ENCODE measurements around the gene MSL3B.
A peak's percentile ranks its signal among the peaks of the same experiment; 100 is the strongest.

Gene MSL3B

GRCh38 chr2:233847248-233847898 is 20.8 kb downstream of the MSL3B start:
- no peak overlapping the region for H3K4me3 Mint-ChIP-seq
- ATAC-seq (replicated peaks): no peak

GRCh38 chr2:233846387-233847247 is 21.6 kb downstream of the MSL3B start:
- Mint-ChIP-seq H3K27ac (peak overlapping the region; percentile 47), H3K4me1 (peaks cover 12 to 22% of the 10 kb centered on the region in 2 donors), H3K27me3 (no peaks in the 10 kb centered on the region), H3K4me3 (no peak overlapping the region), H3K9me3 (no peaks in the 10 kb centered on the region), H3K36me3 (peaks cover 2 to 3% of the 10 kb centered on the region in 2 donors)
- DNase-seq (no peak), ATAC-seq (replicated peaks) (peak; percentile 51 to 62)

More at GRCh38 chr2:233847248-233847898, 20.8 kb downstream of the MSL3B start:
- no peaks in the 10 kb centered on the region for H3K9me3 Mint-ChIP-seq
- no peak for DNase-seq
- no peaks in the 10 kb centered on the region for H3K27me3 Mint-ChIP-seq
- H3K27ac Mint-ChIP-seq: no peak overlapping the region
- peaks cover 12 to 22% of the 10 kb centered on the region in 2 donors for H3K4me1 Mint-ChIP-seq
- H3K36me3 Mint-ChIP-seq: peaks cover 2 to 3% of the 10 kb centered on the region in 2 donors

- DNase-seq (no peak), ATAC-seq (replicated peaks) (peak; percentile 87 to 92)
- Mint-ChIP-seq H3K27ac (peak overlapping the region; percentile 78), H3K4me1 (peaks cover 12 to 22% of the 10 kb centered on the region in 2 donors), H3K27me3 (no peaks in the 10 kb centered on the region), H3K9me3 (no peaks in the 10 kb centered on the region), H3K4me3 (peak overlapping the region; percentile 36 to 52), H3K36me3 (peaks cover 2 to 3% of the 10 kb centered on the region in 2 donors)
Measured at GRCh38 chr2:233845301-233846060, 22.7 kb downstream of the MSL3B start.

GRCh38 chr2:233844836-233845235 is 23.4 kb downstream of the MSL3B start:
- ATAC-seq (replicated peaks) (no peak), DNase-seq (no peak)
- Mint-ChIP-seq H3K27me3 (no peaks in the 10 kb centered on the region), H3K27ac (no peak overlapping the region), H3K4me3 (peak overlapping the region in 1 of 2 donors; percentile 44), H3K36me3 (peaks cover 2 to 3% of the 10 kb centered on the region in 2 donors), H3K9me3 (no peaks in the 10 kb centered on the region), H3K4me1 (peaks cover 12 to 22% of the 10 kb centered on the region in 2 donors)

- ATAC-seq (replicated peaks): no peak
- no peak for DNase-seq
- Mint-ChIP-seq H3K27me3 (no peaks in the 10 kb centered on the region), H3K27ac (no peak overlapping the region), H3K9me3 (no peaks in the 10 kb centered on the region), H3K4me3 (no peak overlapping the region), H3K4me1 (peaks cover 12 to 22% of the 10 kb centered on the region in 2 donors), H3K36me3 (peaks cover 2 to 3% of the 10 kb centered on the region in 2 donors)
Measured at GRCh38 chr2:233844064-233844807, 23.9 kb downstream of the MSL3B start.

GRCh38 chr2:233841183-233841582 is 27.0 kb downstream of the MSL3B start:
- Mint-ChIP-seq H3K36me3 (peaks cover 2 to 3% of the 10 kb centered on the region in 2 donors), H3K27ac (no peak overlapping the region), H3K4me1 (peaks cover 10 to 16% of the 10 kb centered on the region in 2 donors), H3K27me3 (no peaks in the 10 kb centered on the region), H3K9me3 (no peaks in the 10 kb centered on the region), H3K4me3 (no peak overlapping the region)
- ATAC-seq (replicated peaks) (no peak), DNase-seq (no peak)

- no peak overlapping the region for H3K4me3 Mint-ChIP-seq
- no peaks in the 10 kb centered on the region for H3K9me3 Mint-ChIP-seq
- no peak overlapping the region for H3K27ac Mint-ChIP-seq
- no peak for DNase-seq
- peaks cover 7 to 9% of the 10 kb centered on the region in 2 donors for H3K4me1 Mint-ChIP-seq
- ATAC-seq (replicated peaks): no peak
- H3K36me3 Mint-ChIP-seq: peaks cover 3 to 4% of the 10 kb centered on the region in 2 donors
- H3K27me3 Mint-ChIP-seq: no peaks in the 10 kb centered on the region
Measured at GRCh38 chr2:233840520-233840919, 27.7 kb downstream of the MSL3B start.

GRCh38 chr2:233839447-233839820 is 28.8 kb downstream of the MSL3B start:
- Mint-ChIP-seq H3K27ac (no peak overlapping the region), H3K9me3 (no peaks in the 10 kb centered on the region), H3K27me3 (no peaks in the 10 kb centered on the region), H3K36me3 (peaks cover 3 to 4% of the 10 kb centered on the region in 2 donors), H3K4me3 (no peak overlapping the region), H3K4me1 (peaks cover 0 to 5% of the 10 kb centered on the region in 2 donors)
- DNase-seq (no peak), ATAC-seq (replicated peaks) (no peak)

- Mint-ChIP-seq H3K27me3 (no peaks in the 10 kb centered on the region), H3K4me1 (peaks cover 0 to 1% of the 10 kb centered on the region in 2 donors), H3K9me3 (no peaks in the 10 kb centered on the region), H3K36me3 (peaks cover 3 to 4% of the 10 kb centered on the region in 2 donors), H3K4me3 (no peak overlapping the region), H3K27ac (no peak overlapping the region)
- no peak for DNase-seq
- ATAC-seq (replicated peaks): no peak
Measured at GRCh38 chr2:233838726-233839446, 29.3 kb downstream of the MSL3B start.

- H3K9me3 Mint-ChIP-seq: no peaks in the 10 kb centered on the region
- peaks cover 3 to 4% of the 10 kb centered on the region in 2 donors for H3K36me3 Mint-ChIP-seq
- ATAC-seq (replicated peaks): no peak
- H3K27me3 Mint-ChIP-seq: no peaks in the 10 kb centered on the region
- H3K4me1 Mint-ChIP-seq: no peaks in the 10 kb centered on the region
- no peak overlapping the region for H3K27ac Mint-ChIP-seq
- DNase-seq: no peak
- no peak overlapping the region for H3K4me3 Mint-ChIP-seq
Measured at GRCh38 chr2:233838251-233838650, 29.9 kb downstream of the MSL3B start.

- H3K36me3 Mint-ChIP-seq: peaks cover 3 to 4% of the 10 kb centered on the region in 2 donors
- no peaks in the 10 kb centered on the region for H3K9me3 Mint-ChIP-seq
- ATAC-seq (replicated peaks): no peak
- no peak for DNase-seq
- no peaks in the 10 kb centered on the region for H3K27me3 Mint-ChIP-seq
- H3K4me1 Mint-ChIP-seq: no peaks in the 10 kb centered on the region
- no peak overlapping the region for H3K4me3 Mint-ChIP-seq
- no peak overlapping the region for H3K27ac Mint-ChIP-seq
Measured at GRCh38 chr2:233837694-233838229, 30.4 kb downstream of the MSL3B start.

GRCh38 chr2:233836359-233836758 is 31.8 kb downstream of the MSL3B start:
- ATAC-seq (replicated peaks): no peak
- Mint-ChIP-seq H3K9me3 (no peaks in the 10 kb centered on the region), H3K27me3 (no peaks in the 10 kb centered on the region), H3K4me3 (no peak overlapping the region), H3K4me1 (peaks cover 0 to under 1% of the 10 kb centered on the region in 2 donors), H3K36me3 (peaks cover 3 to 4% of the 10 kb centered on the region in 2 donors), H3K27ac (no peak overlapping the region)
- DNase-seq: no peak

All from stimulated activated naive B cell treated with anti-CD40 and anti-IgM and Interleukin-4, amounts not matched to agents 10 μg/mL and 1 μg/mL and 100 μg/mL, for 72 hours (primary cell).